Karpas-422 (cell line): ENCODE results near the gene TPK1. TPM values are rescaled to one million over a fixed set of nuclear protein-coding genes. Genes with fewer than 3 reads are reported as not detected.
"Not testable (repeated sequence)": the region's sequence is repeated elsewhere in the genome, so short reads cannot be mapped to it uniquely, and the experiment has no call there.

Experiments used
- DNase-seq: peaks from one replicate; pipeline ENCODE4 v3.0.0-alpha.2; 2015
- H2AFZ ChIP-seq: fragments of 200-600 bp; sonication (generic); 2 replicates; pipeline ENCODE4 v1.6.1; 2014; ENCODE audit warnings: antibody characterized with exemption, low read length, mixed read lengths
- H3K27ac ChIP-seq: fragments of 200-600 bp; sonication (generic); 2 replicates; pipeline ENCODE4 v1.5.1; 2014; ENCODE audit warnings: mild to moderate bottlenecking, low read length, moderate library complexity
- H3K27me3 ChIP-seq: fragments of 200-600 bp; sonication (generic); 2 replicates; pipeline ENCODE4 v1.6.1; 2014; ENCODE audit warnings: low read length, mixed read lengths
- H3K36me3 ChIP-seq: fragments of 200-600 bp; sonication (generic); 2 replicates; pipeline ENCODE4 v1.6.1; 2014; ENCODE audit warnings: low read length, mixed read lengths; ENCODE audit not compliant: insufficient read depth
- H3K4me1 ChIP-seq: fragments of 200-600 bp; sonication (generic); 2 replicates; pipeline ENCODE4 v1.6.1; 2014; ENCODE audit warnings: mild to moderate bottlenecking, low read length, mixed read lengths
- H3K4me2 ChIP-seq: fragments of 200-600 bp; sonication (generic); 2 replicates; pipeline ENCODE4 v1.6.1; 2014; ENCODE audit warnings: low read length, low read depth, mild to moderate bottlenecking; ENCODE audit not compliant: poor library complexity, severe bottlenecking
- H3K4me3 ChIP-seq: fragments of 200-600 bp; sonication (generic); 2 replicates; pipeline ENCODE4 v1.5.1; 2014; ENCODE audit warnings: mild to moderate bottlenecking, antibody characterized with exemption, low read length, mixed read lengths
- H3K79me2 ChIP-seq: fragments of 200-600 bp; sonication (generic); 2 replicates; pipeline ENCODE4 v1.6.1; 2014; ENCODE audit warnings: mild to moderate bottlenecking, low read length, mixed read lengths
- H3K9ac ChIP-seq: fragments of 200-600 bp; sonication (generic); 2 replicates; pipeline ENCODE4 v1.6.0; 2014; ENCODE audit warnings: low read length
- H3K9me2 ChIP-seq: fragments of 200-600 bp; sonication (generic), shearing (Covaris generic); replicated peaks from 2 replicates; pipeline ENCODE4 v1.6.0; 2014; ENCODE audit warnings: mild to moderate bottlenecking, low read length, moderate library complexity; ENCODE audit not compliant: insufficient read depth
- H3K9me3 ChIP-seq: fragments of 300-700, 200-600 bp; sonication (generic); 2 replicates; pipeline ENCODE4 v1.6.1; 2014; ENCODE audit warnings: low read length, mixed read lengths
- H4K20me1 ChIP-seq: fragments of 200-600 bp; sonication (generic); 2 replicates; pipeline ENCODE4 v1.6.1; 2014; ENCODE audit warnings: mild to moderate bottlenecking, antibody characterized with exemption, low read length, low read depth; ENCODE audit not compliant: insufficient read depth
- total RNA-seq: library from RNA; depleted of rRNA; stranded (reverse); fragments of >200 nt; shearing (Covaris generic); gene quantifications from 2 replicates; pipeline ENCODE4 v1.2.3, GENCODE V29; 2014; ENCODE audit warnings: low replicate concordance

Gene TPK1
- total RNA-seq, 1 experiment from 2014 or later = 11.5 TPM

DNA sequence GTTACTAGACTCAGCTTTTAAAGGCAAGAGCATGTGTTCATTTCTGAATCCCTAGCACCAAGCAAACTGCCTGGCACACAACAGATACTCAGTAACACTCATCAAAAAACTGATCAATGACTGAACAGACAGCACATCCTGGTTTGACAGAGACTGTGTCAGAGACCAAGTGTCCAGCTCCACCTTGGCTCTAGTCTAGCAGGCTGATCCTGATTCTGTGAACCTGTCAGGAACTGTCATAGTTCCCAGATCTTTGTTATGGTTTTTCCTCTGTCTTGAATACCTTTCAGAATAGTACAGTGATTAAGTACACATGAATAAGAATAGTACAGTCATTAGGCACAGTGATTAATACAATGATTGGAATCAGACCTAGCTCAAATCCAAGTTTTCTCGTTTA lies 53.0 kb downstream of the TPK1 start:
- Histone ChIP-seq H3K4me3 (no peak overlapping the region), H2AFZ (no peak overlapping the region)

DNA sequence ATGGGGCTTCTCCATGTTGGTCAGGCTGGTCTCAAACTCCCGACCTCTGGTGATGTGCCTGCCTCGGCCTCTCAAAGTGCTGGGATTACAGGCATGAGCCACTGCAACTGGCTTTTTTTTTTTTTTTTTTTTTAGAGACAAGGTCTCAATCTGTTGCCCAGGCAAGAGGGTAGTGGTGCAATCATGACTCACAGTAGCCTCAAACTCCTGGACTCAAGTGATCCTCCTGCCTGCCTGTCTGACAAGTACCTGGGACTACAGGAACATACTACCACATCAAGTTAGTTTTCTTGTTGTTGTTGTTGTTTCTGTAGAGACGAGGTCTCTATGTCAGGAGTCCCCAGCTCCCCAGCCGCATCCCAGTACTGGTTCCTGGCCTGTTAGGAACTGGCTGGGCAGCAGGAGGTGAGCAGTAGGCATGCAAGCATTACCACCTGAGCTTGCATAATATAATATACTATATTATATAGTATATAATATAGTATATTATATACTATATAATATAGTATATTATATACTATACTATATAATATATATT lies 55.7 kb downstream of the TPK1 start:
- Histone ChIP-seq H3K9me2 (no peaks in the 10 kb centered on the region), H3K27ac (no peak overlapping the region), H3K9me3 (no peaks in the 10 kb centered on the region), H2AFZ (no peak overlapping the region), H3K9ac (no peak overlapping the region), H3K4me1 (no peaks in the 10 kb centered on the region), H3K36me3 (no peaks in the 10 kb centered on the region), H3K79me2 (no peaks in the 10 kb centered on the region), H4K20me1 (no peaks in the 10 kb centered on the region), H3K4me3 (no peak overlapping the region), H3K4me2 (no peak overlapping the region), H3K27me3 (no peaks in the 10 kb centered on the region)
- no peak for DNase-seq

More for the DNA sequence above, 53.0 kb downstream of the TPK1 start:
- H3K79me2 ChIP-seq = no peaks in the 10 kb centered on the region
- H3K9me2 ChIP-seq = no peaks in the 10 kb centered on the region
- no peaks in the 10 kb centered on the region for H3K4me1 ChIP-seq
- no peak for DNase-seq
- H4K20me1 ChIP-seq = no peaks in the 10 kb centered on the region
- H3K4me2 ChIP-seq = no peak overlapping the region
- H3K9ac ChIP-seq = no peak overlapping the region
- no peaks in the 10 kb centered on the region for H3K36me3 ChIP-seq
- no peaks in the 10 kb centered on the region for H3K9me3 ChIP-seq
- no peak overlapping the region for H3K27ac ChIP-seq
- no peaks in the 10 kb centered on the region for H3K27me3 ChIP-seq

DNA sequence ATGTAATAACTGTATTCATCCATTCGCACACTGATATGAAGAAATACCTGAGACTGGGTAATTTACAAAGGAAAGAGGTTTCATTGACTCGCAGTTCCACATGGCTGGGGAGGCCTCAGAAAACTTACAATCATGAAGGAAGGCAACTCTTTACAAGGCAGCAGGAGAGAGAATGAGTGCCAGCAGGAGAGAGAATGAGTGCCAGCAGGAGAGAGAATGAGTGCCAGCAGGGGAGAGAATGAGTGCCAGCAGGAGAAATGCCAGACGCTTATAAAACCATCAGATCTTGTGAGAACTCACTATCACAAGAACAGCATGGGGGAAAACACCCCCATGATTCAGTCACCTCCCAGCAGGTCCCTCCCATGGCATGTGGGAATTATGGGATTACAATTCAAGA lies 58.0 kb downstream of the TPK1 start:
- H3K4me3 ChIP-seq, H3K79me2 ChIP-seq, H2AFZ ChIP-seq, H3K9ac ChIP-seq, H3K9me3 ChIP-seq, H3K27ac ChIP-seq, H3K27me3 ChIP-seq, DNase-seq, H4K20me1 ChIP-seq, H3K4me1 ChIP-seq, H3K9me2 ChIP-seq, H3K36me3 ChIP-seq, H3K4me2 ChIP-seq: not testable (repeated sequence)

DNA sequence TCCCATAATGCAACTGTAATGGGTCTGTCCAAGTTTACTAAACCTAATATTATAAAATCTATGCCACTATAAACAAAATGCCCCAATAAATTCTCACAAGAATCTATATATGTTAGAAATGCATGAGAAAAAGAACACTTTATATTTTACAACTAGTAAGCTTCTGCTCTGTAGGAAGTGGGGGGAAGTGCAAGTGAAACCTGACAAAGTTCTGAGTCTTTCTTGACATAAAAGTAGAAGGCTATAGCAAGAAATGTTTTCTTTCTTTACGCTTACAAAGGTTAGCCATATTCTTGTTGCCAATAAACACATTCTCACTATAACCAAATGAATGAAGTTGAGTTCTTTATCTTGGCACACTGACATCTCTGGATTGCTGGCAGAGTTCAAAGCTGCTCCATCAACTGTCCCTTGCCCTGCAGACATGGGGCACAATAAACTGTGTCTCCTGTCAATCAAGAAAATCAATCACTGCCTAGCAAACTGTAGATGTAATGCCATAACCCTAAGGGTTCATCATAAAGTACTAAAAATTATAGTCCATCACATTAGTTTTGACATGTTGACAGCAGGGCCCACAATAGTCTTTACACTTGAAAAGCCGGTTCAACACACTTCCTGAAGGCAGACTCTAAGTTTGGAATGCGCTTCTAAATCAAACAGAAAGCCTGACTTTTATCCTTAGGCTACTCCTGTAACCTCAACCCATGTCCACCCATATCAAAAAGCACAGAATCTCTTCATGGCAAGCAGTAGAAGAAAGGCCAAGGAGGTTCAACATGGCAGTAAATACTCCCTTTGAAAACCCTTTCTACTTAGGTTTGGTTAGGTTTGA lies 58.6 kb downstream of the TPK1 start:
- Histone ChIP-seq H3K9me2 (no peaks in the 10 kb centered on the region), H2AFZ (no peak overlapping the region), H4K20me1 (no peaks in the 10 kb centered on the region), H3K27ac (no peak overlapping the region), H3K79me2 (no peaks in the 10 kb centered on the region), H3K4me1 (no peaks in the 10 kb centered on the region), H3K27me3 (no peaks in the 10 kb centered on the region), H3K9ac (no peak overlapping the region), H3K4me3 (no peak overlapping the region), H3K36me3 (no peaks in the 10 kb centered on the region), H3K9me3 (no peaks in the 10 kb centered on the region), H3K4me2 (no peak overlapping the region)
- no peak for DNase-seq

DNA sequence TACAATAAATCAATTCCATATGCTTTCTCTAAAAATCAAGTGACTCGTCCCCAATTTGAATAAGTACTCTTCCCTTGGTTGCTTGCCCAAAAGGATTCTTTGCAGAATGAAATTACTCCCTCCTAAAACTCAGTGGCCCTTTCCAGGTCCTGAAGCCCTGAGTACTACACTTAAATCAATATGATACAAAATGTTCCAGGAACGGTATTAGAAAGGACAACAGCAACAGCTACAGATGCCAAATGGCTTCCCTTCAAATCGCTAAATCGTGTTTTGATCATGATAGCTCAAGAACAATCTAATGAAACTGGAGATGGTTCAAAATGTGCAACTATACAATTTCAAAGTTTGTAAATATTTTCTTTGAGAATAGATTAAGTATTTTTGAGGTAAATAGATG lies 59.4 kb downstream of the TPK1 start:
- no peak overlapping the region for H3K9ac ChIP-seq
- H3K4me1 ChIP-seq = no peaks in the 10 kb centered on the region
- H3K4me2 ChIP-seq = no peak overlapping the region
- H3K27ac ChIP-seq = no peak overlapping the region
- H3K27me3 ChIP-seq = no peaks in the 10 kb centered on the region
- H4K20me1 ChIP-seq = no peaks in the 10 kb centered on the region
- H3K9me2 ChIP-seq = no peaks in the 10 kb centered on the region
- no peaks in the 10 kb centered on the region for H3K79me2 ChIP-seq
- no peak for DNase-seq
- no peaks in the 10 kb centered on the region for H3K36me3 ChIP-seq
- no peaks in the 10 kb centered on the region for H3K9me3 ChIP-seq
- H2AFZ ChIP-seq = no peak overlapping the region
- no peak overlapping the region for H3K4me3 ChIP-seq

DNA sequence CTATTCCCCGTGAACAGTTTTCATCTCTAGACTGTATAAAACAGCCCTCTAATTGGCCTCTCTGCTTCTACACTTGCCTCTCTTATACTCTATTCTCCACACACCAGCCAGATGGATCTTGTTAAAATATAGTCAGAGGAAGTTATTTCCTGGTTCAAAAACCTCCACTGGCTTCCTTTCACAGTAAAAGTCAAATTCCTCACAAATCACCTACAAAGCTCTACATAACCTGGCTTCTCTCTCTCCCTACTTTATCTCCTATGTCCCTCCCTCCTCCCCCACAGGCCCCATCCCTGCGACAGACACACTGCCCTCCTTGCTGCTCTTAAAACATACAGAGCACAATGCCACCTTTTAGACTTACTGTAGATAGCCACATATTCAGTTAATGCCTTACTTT lies 60.1 kb downstream of the TPK1 start:
- Histone ChIP-seq H3K27me3 (no peaks in the 10 kb centered on the region), H4K20me1 (no peaks in the 10 kb centered on the region), H3K27ac (no peak overlapping the region), H3K9ac (no peak overlapping the region), H3K4me1 (no peaks in the 10 kb centered on the region), H3K36me3 (no peaks in the 10 kb centered on the region), H3K4me2 (no peak overlapping the region), H3K9me2 (no peaks in the 10 kb centered on the region), H3K4me3 (no peak overlapping the region), H3K79me2 (no peaks in the 10 kb centered on the region), H3K9me3 (no peaks in the 10 kb centered on the region), H2AFZ (no peak overlapping the region)
- DNase-seq = no peak

DNA sequence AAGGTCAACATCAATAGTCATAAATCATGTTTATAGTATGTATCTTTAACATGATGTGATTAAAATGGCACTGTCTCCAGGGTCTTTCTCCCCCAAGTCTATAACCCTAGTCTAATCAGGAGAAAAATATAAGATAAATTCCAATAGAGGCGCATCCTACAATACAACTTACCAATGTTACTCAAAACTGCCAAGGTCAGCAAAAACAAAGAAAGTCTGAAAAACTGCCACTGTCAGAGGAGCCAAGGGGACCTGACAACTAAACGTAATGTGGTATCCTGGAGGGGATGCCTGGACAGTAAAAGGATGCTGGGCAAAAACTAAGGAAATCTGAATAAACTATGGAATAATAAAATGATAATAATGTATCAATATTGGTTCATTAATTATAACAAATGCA lies 63.9 kb downstream of the TPK1 start:
- Histone ChIP-seq H4K20me1 (no peaks in the 10 kb centered on the region), H3K9ac (no peak overlapping the region), H2AFZ (no peak overlapping the region), H3K27me3 (no peaks in the 10 kb centered on the region), H3K9me3 (no peaks in the 10 kb centered on the region), H3K79me2 (no peaks in the 10 kb centered on the region), H3K4me2 (no peak overlapping the region), H3K9me2 (no peaks in the 10 kb centered on the region), H3K4me3 (no peak overlapping the region), H3K4me1 (no peaks in the 10 kb centered on the region), H3K36me3 (no peaks in the 10 kb centered on the region), H3K27ac (no peak overlapping the region)
- no peak for DNase-seq

DNA sequence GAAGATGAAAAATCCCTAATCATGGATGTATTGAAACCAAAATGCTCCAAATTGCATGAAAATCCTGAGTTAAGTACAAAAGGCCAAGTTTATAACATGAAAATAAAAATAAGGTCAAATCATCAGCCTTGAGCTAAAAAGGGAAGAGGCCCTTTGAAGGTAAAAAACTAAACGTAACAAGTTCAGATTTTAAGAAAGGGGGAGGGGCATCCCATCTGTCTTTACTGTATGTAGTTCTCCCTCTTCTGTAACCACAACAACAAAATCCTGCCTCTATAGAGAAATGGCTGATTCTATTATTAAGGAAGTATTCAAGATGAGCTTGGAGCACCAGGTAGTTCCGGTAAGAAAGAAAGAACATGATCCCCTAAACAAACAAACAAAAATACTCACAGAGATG lies 64.7 kb downstream of the TPK1 start:
- Histone ChIP-seq H3K4me3 (no peak overlapping the region), H2AFZ (no peak overlapping the region), H3K9me3 (no peaks in the 10 kb centered on the region), H3K4me2 (no peak overlapping the region), H3K4me1 (no peaks in the 10 kb centered on the region), H4K20me1 (no peaks in the 10 kb centered on the region), H3K79me2 (no peaks in the 10 kb centered on the region), H3K36me3 (no peaks in the 10 kb centered on the region), H3K27me3 (no peaks in the 10 kb centered on the region), H3K9me2 (no peaks in the 10 kb centered on the region), H3K27ac (no peak overlapping the region), H3K9ac (no peak overlapping the region)
- no peak for DNase-seq
